ENCODE results near the gene IGFBP7. TPM values are rescaled to one million over a fixed set of nuclear protein-coding genes. Genes with fewer than 3 reads are reported as not detected.

The IGFBP7 gene
- total RNA-seq, 1 experiment from 2014 or later = 173 TPM

- no peak for DNase-seq (ENCODE audit: low read depth)
These were observed 12.5 kb downstream of the IGFBP7 start for GRCh38 chr4:57097711-57098110.

GRCh38 chr4:57095956-57096355 is 14.2 kb downstream of the IGFBP7 start:
- no peak for DNase-seq (ENCODE audit: low read depth)

GRCh38 chr4:57095245-57095644 is 14.9 kb downstream of the IGFBP7 start:
- DNase-seq (ENCODE audit: low read depth) = no peak

- peak; percentile 58 for DNase-seq (ENCODE audit: low read depth)
These were observed 15.4 kb downstream of the IGFBP7 start for GRCh38 chr4:57094832-57095223.

- no peak for DNase-seq (ENCODE audit: low read depth)
These were observed 16.0 kb downstream of the IGFBP7 start for GRCh38 chr4:57093845-57094831.

- DNase-seq (ENCODE audit: low read depth) = no peak
These were observed 18.5 kb downstream of the IGFBP7 start for GRCh38 chr4:57091657-57092162.

- no peak for DNase-seq (ENCODE audit: low read depth)
These were observed 20.1 kb downstream of the IGFBP7 start for GRCh38 chr4:57090079-57090478.

- DNase-seq (ENCODE audit: low read depth) = no peak
These were observed 20.6 kb downstream of the IGFBP7 start for GRCh38 chr4:57089549-57089948.

- DNase-seq (ENCODE audit: low read depth) = no peak
These were observed 24.0 kb downstream of the IGFBP7 start for GRCh38 chr4:57086031-57086723.

- no peak for DNase-seq (ENCODE audit: low read depth)
These were observed 24.9 kb downstream of the IGFBP7 start for GRCh38 chr4:57085278-57085677.

GRCh38 chr4:57084360-57084759 is 25.8 kb downstream of the IGFBP7 start:
- no peak for DNase-seq (ENCODE audit: low read depth)

GRCh38 chr4:57083090-57083489 is 27.1 kb downstream of the IGFBP7 start:
- no peak for DNase-seq (ENCODE audit: low read depth)

- no peak for DNase-seq (ENCODE audit: low read depth)
These were observed 28.2 kb downstream of the IGFBP7 start for GRCh38 chr4:57081651-57082621.

- DNase-seq (ENCODE audit: low read depth) = peak; percentile 85
These were observed 29.2 kb downstream of the IGFBP7 start for GRCh38 chr4:57080781-57081650.

GRCh38 chr4:57078685-57079521 is 31.3 kb downstream of the IGFBP7 start:
- DNase-seq (ENCODE audit: low read depth) = peak; percentile 61

- DNase-seq (ENCODE audit: low read depth) = peak; percentile 54
These were observed 32.4 kb downstream of the IGFBP7 start for GRCh38 chr4:57077550-57078343.

- no peak for DNase-seq (ENCODE audit: low read depth)
These were observed 33.5 kb downstream of the IGFBP7 start for GRCh38 chr4:57076646-57077045.

GRCh38 chr4:57075367-57075766 is 34.8 kb downstream of the IGFBP7 start:
- no peak for DNase-seq (ENCODE audit: low read depth)

GRCh38 chr4:57074744-57075143 is 35.4 kb downstream of the IGFBP7 start:
- peak; percentile 66 for DNase-seq (ENCODE audit: low read depth)
